HepG2 (cell line): ENCODE data around the gene MEGF11. TPM values are rescaled to one million over a fixed set of nuclear protein-coding genes. Genes with fewer than 3 reads are reported as not detected.

ENCODE experiments used
- ATAC-seq: fragments of 200-7000 bp; cut with Tn5 transposase; 3 replicates; pipeline ENCODE4 v1.9.1; 2020; ENCODE audit warnings: mild to moderate bottlenecking, moderate library complexity
- BruUV-seq: library from RNA; stranded (reverse); fragments of 400-500 nt; replicated peaks from 2 replicates; lab custom pipeline; 2021; lab: Mats Ljungman, UMichigan
- CTCF ChIA-PET: fragments of 300-600 bp; formaldehyde crosslinking; extraction: SDS; loops from one replicate; lab custom pipeline; 2021; ENCODE audit warnings: low total read pairs, inconsistent platforms, low intra/inter-chr PET ratio; lab: Yijun Ruan, JAX
- POLR2A ChIA-PET: fragments of 350-600 bp; sonication (Branson Sonifier 250); formaldehyde crosslinking; loops from one replicate; lab custom pipeline; 2020; ENCODE audit warnings: antibody characterized with exemption, inconsistent platforms; lab: Yijun Ruan, JAX
- DNase-seq: peaks from one replicate; pipeline ENCODE4 v3.0.0-alpha.2; 2015; ENCODE audit warnings: low spot score
- FAIRE-seq: peaks from 3 replicates; lab custom pipeline; 2011; peaks lifted over from hg19 to GRCh38; lab: Jason Lieb, UNC
- H2AFZ ChIP-seq: one replicate; pipeline ENCODE4 v1.6.1; 2011; ENCODE audit warnings: low read length, inconsistent platforms
- H3K27ac ChIP-seq: fragments of 300-600 bp; 3 replicates; pipeline ENCODE4 v1.8.0; 2011; ENCODE audit warnings: mixed run types, mild to moderate bottlenecking, mixed read lengths, low read length, inconsistent platforms; ENCODE audit not compliant: insufficient read depth; ENCODE audit errors: extremely low read length
- H3K27me3 ChIP-seq, 2 experiments: fragments of 200-600 bp in 1 of 2; 2 replicates in 1 of 2; 3 replicates in 1 of 2; pipeline versions ENCODE4 v1.6.0 to v1.8.0; 2011; ENCODE audit warnings: low read length in 2 of 2, mild to moderate bottlenecking in 2 of 2, moderate library complexity in 2 of 2, inconsistent platforms in 1 of 2; ENCODE audit not compliant: insufficient read depth in 2 of 2, control insufficient read depth in 1 of 2
- H3K36me3 ChIP-seq, 2 experiments: fragments of 200-600 bp in 1 of 2; replicated peaks in 1 of 2; 2 replicates in 1 of 2; 3 replicates in 1 of 2; pipeline versions ENCODE4 v1.5.1 to v1.8.0; 2011; ENCODE audit warnings: low read length in 2 of 2, inconsistent platforms in 1 of 2; ENCODE audit not compliant: insufficient read depth in 2 of 2, control insufficient read depth in 1 of 2
- H3K4me1 ChIP-seq: 2 replicates; pipeline ENCODE4 v1.5.1; 2012; ENCODE audit warnings: low read length, inconsistent platforms; ENCODE audit not compliant: insufficient read depth
- H3K4me2 ChIP-seq: 2 replicates; pipeline ENCODE4 v1.6.0; 2011; ENCODE audit warnings: low read depth, low read length, inconsistent platforms
- H3K4me3 ChIP-seq, 3 experiments: fragments of 200-600 bp in 1 of 3; sonication (generic), shearing (Covaris generic) in 1 of 3; replicated peaks in 1 of 3; 2 replicates each; pipeline ENCODE4 v1.5.1; 2011 to 2016; ENCODE audit warnings: low read length in 3 of 3, inconsistent platforms in 2 of 3, low read depth in 2 of 3, mild to moderate bottlenecking in 2 of 3, control low read depth in 1 of 3, mixed read lengths in 1 of 3; ENCODE audit not compliant: insufficient read depth in 1 of 3
- H3K79me2 ChIP-seq: one replicate; pipeline ENCODE4 v1.6.1; 2011; ENCODE audit warnings: low read length, inconsistent platforms; ENCODE audit not compliant: insufficient read depth
- H3K9ac ChIP-seq: 2 replicates; pipeline ENCODE4 v1.6.0; 2011; ENCODE audit warnings: mild to moderate bottlenecking, low read depth, low read length, inconsistent platforms; ENCODE audit not compliant: insufficient read depth
- H3K9me3 ChIP-seq: 2 replicates; pipeline ENCODE4 v1.5.1; 2012; ENCODE audit warnings: mild to moderate bottlenecking, low read length
- H4K20me1 ChIP-seq: 2 replicates; pipeline ENCODE4 v1.6.0; 2011; ENCODE audit warnings: inconsistent platforms, mild to moderate bottlenecking, low read length, moderate library complexity; ENCODE audit not compliant: insufficient read depth
- ATRX ChIP-seq: sonication (generic); formaldehyde crosslinking; IDR thresholded peaks from 2 replicates; pipeline ENCODE4 v1.4.0; 2020; ENCODE audit warnings: missing genetic modification reagents, borderline replicate concordance
- BCL6 ChIP-seq: IDR thresholded peaks from 2 replicates; pipeline ENCODE4 v1.6.1; 2016; ENCODE audit warnings: missing genetic modification reagents, missing compliant biosample characterization
- DMAP1 ChIP-seq: IDR thresholded peaks from 2 replicates; pipeline ENCODE4 v1.6.1; 2016
- ELF1 ChIP-seq: sonication (generic); formaldehyde crosslinking; IDR thresholded peaks from 2 replicates; pipeline ENCODE4 v1.4.0; 2020; ENCODE audit warnings: missing genetic modification reagents
- GTF3A ChIP-seq: sonication (generic); formaldehyde crosslinking; conservative IDR thresholded peaks from 2 replicates; pipeline ENCODE4 v1.4.0; 2020; ENCODE audit warnings: mild to moderate bottlenecking, missing genetic modification reagents
- KDM2A ChIP-seq: sonication (generic); formaldehyde crosslinking; IDR thresholded peaks from 2 replicates; pipeline ENCODE4 v1.4.0; 2020; ENCODE audit warnings: low read depth, missing genetic modification reagents, borderline replicate concordance
- KDM5B ChIP-seq: sonication (generic); formaldehyde crosslinking; IDR thresholded peaks from 2 replicates; pipeline ENCODE4 v1.4.0; 2020; ENCODE audit warnings: missing genetic modification reagents, mild to moderate bottlenecking, borderline replicate concordance
- MTA3 ChIP-seq: sonication (generic); formaldehyde crosslinking; IDR thresholded peaks from 2 replicates; pipeline ENCODE4 v1.4.0; 2020; ENCODE audit warnings: missing genetic modification reagents
- MTF1 ChIP-seq: sonication (generic); formaldehyde crosslinking; IDR thresholded peaks from 2 replicates; pipeline ENCODE4 v1.5.0; 2020; ENCODE audit warnings: missing genetic modification reagents
- MYNN ChIP-seq: sonication (generic); formaldehyde crosslinking; IDR thresholded peaks from 2 replicates; pipeline ENCODE4 v1.4.0; 2020; ENCODE audit warnings: mild to moderate bottlenecking, low read depth, missing genetic modification reagents
- POLR2G ChIP-seq: fragments of 200-400 bp; formaldehyde crosslinking; IDR thresholded peaks from 2 replicates; pipeline ENCODE4 v1.6.1; 2018; ENCODE audit warnings: mild to moderate bottlenecking, low read depth, low read length, moderate library complexity
- RORA ChIP-seq: sonication (generic); formaldehyde crosslinking; IDR thresholded peaks from 2 replicates; pipeline ENCODE4 v1.5.0; 2020; ENCODE audit warnings: mild to moderate bottlenecking, missing genetic modification reagents, moderate library complexity
- SATB2 ChIP-seq: sonication (generic); formaldehyde crosslinking; IDR thresholded peaks from 2 replicates; pipeline ENCODE4 v1.5.0; 2020; ENCODE audit warnings: missing genetic modification reagents
- TEAD2 ChIP-seq: sonication (generic); formaldehyde crosslinking; IDR thresholded peaks from 2 replicates; pipeline ENCODE4 v1.9.0; 2021; ENCODE audit warnings: missing genetic modification reagents
- ZBTB37 ChIP-seq: sonication (generic); formaldehyde crosslinking; IDR thresholded peaks from 2 replicates; pipeline ENCODE4 v1.4.0; 2020; ENCODE audit warnings: mild to moderate bottlenecking, missing genetic modification reagents
- ZNF136 ChIP-seq: sonication (generic); formaldehyde crosslinking; IDR thresholded peaks from 2 replicates; pipeline ENCODE4 v1.8.1; 2022; ENCODE audit warnings: low read depth, mild to moderate bottlenecking, moderate library complexity, missing genetic modification reagents
- ZNF160 ChIP-seq: sonication (generic); formaldehyde crosslinking; IDR thresholded peaks from 2 replicates; pipeline ENCODE4 v1.8.0; 2022; ENCODE audit warnings: mild to moderate bottlenecking, inconsistent platforms, missing genetic modification reagents
- ZNF224 ChIP-seq: sonication (generic); formaldehyde crosslinking; IDR thresholded peaks from 2 replicates; pipeline ENCODE4 v1.5.0; 2020; ENCODE audit warnings: mild to moderate bottlenecking, missing genetic modification reagents
- ZNF460 ChIP-seq: sonication (generic); formaldehyde crosslinking; IDR thresholded peaks from 2 replicates; pipeline ENCODE4 v1.5.1; 2020; ENCODE audit warnings: missing genetic modification reagents, mild to moderate bottlenecking, borderline replicate concordance
- ZNF629 ChIP-seq: sonication (generic); formaldehyde crosslinking; conservative IDR thresholded peaks from 2 replicates; pipeline ENCODE4 v1.5.0; 2020; ENCODE audit warnings: missing genetic modification reagents
- ZNF781 ChIP-seq: sonication (generic); formaldehyde crosslinking; IDR thresholded peaks from 2 replicates; pipeline ENCODE4 v1.5.1; 2020; ENCODE audit warnings: borderline replicate concordance, mild to moderate bottlenecking, missing genetic modification reagents; ENCODE audit errors: not compliant biosample characterization
- WGBS: methylation state at CpG from one replicate; pipeline ENCODE4 v1.1.6; 2017; ENCODE audit warnings: low lambda C conversion rate; 5-methylcytosine and 5-hydroxymethylcytosine counted together
- in situ Hi-C: cut with HindIII; loops from 2 replicates; pipeline ENCODE4 v1.10.0; 2017; ENCODE audit warnings: low pct_unique_long_range_greater_than_20kb; ENCODE audit not compliant: extremely low pct_ligation_motif_present
- intact Hi-C: fragments of 100-400 bp; cut with micrococcal nuclease; formaldehyde crosslinking; loops from one replicate; pipeline ENCODE4 v1.10.0; 2022; ENCODE audit not compliant: unreplicated experiment
- polyA plus RNA-seq, 8 experiments: library from polyadenylated mRNA; depleted of rRNA in 3 of 8; stranded (reverse) in 7 of 8; unstranded in 1 of 8; fragments of >200 nt; fragmentation: Illumina TruSeq in 4 of 8; extraction: Trizol in 4 of 8; gene quantifications; 2 replicates each; pipeline versions ENCODE4 v1.2.1 to v1.2.3, GENCODE V29; 2011 to 2016; ENCODE audit warnings: low read depth in 4 of 8, missing spikeins in 1 of 8, mixed read lengths in 1 of 8; ENCODE audit not compliant: insufficient read depth in 1 of 8
- total RNA-seq, 5 experiments: library from RNA; depleted of rRNA; stranded (reverse); fragments of >200 nt; fragmentation: Illumina TruSeq; extraction: Trizol; gene quantifications; 2 replicates each; pipeline ENCODE4 v1.2.3, GENCODE V29; 2016; ENCODE audit warnings: low read depth in 1 of 5

MEGF11 gene
- total and polyA plus RNA-seq, 2 of the 13 experiments (the other 11 are each of a cell fraction or from before 2014, with no cell fraction given): not detected

- in situ Hi-C loops: no loop called here
- CTCF ChIA-PET: no interaction called here
These were observed 25.1 kb upstream of the MEGF11 start for GRCh38 chr15:66278671-66279070.

GRCh38 chr15:66278056-66278455 lies 24.5 kb upstream of the MEGF11 start:
- no peak overlapping the region for H3K9ac ChIP-seq
- H2AFZ ChIP-seq: no peak overlapping the region
- CTCF ChIA-PET: no interaction called here
- no peaks in the 10 kb centered on the region for H3K9me3 ChIP-seq
- DNase-seq (no peak), ATAC-seq (no peak), FAIRE-seq (no peak)
- intact Hi-C loops (no loop called here), in situ Hi-C loops (no loop called here)
- no peak overlapping the region for H3K27ac ChIP-seq
- no TSS peak for BruUV-seq
- 60% methylated on average over 6 of the region's 6 CpGs for WGBS
- TF ChIP-seq KDM5B (CRISPR knock-in tag): no peak
- no peak for TF ChIP-seq TEAD2
- TF ChIP-seq ZNF460 (CRISPR knock-in tag): no peak
- no peak for TF ChIP-seq DMAP1
- no peak for TF ChIP-seq KDM2A
- TF ChIP-seq RORA (CRISPR knock-in tag): no peak
- no peak for TF ChIP-seq SATB2 (CRISPR knock-in tag)
- no peak for TF ChIP-seq MTF1 (CRISPR knock-in tag)
- no peak for TF ChIP-seq ZBTB37 (CRISPR knock-in tag)
- TF ChIP-seq MYNN (CRISPR knock-in tag): no peak
- TF ChIP-seq ZNF136 (CRISPR knock-in tag): no peak
- no peak for TF ChIP-seq ATRX (CRISPR knock-in tag)
- no peak for TF ChIP-seq POLR2G
- TF ChIP-seq BCL6 (CRISPR knock-in tag): no peak
- no peaks in the 10 kb centered on the region for H4K20me1 ChIP-seq
- no peaks in the 10 kb centered on the region for H3K79me2 ChIP-seq
- H3K36me3 ChIP-seq: no peaks in the 10 kb centered on the region
- POLR2A ChIA-PET: no interaction called here
- no peak overlapping the region for H3K4me2 ChIP-seq
- no peaks in the 10 kb centered on the region for H3K4me1 ChIP-seq
- H3K4me3 ChIP-seq: no peak overlapping the region
- peaks cover 0 to 15% of the 10 kb centered on the region in 2 experiments; a peak in 3 of 5 replicates for H3K27me3 ChIP-seq

More at GRCh38 chr15:66278671-66279070, 25.1 kb upstream of the MEGF11 start:
- WGBS: 34% methylated on average over 4 of the region's 6 CpGs
- Histone ChIP-seq H3K27ac (no peak overlapping the region), H3K36me3 (no peaks in the 10 kb centered on the region), H3K79me2 (no peaks in the 10 kb centered on the region), H3K27me3 (peaks cover 0 to 15% of the 10 kb centered on the region in 2 experiments; a peak in 3 of 5 replicates), H3K9ac (no peak overlapping the region), H3K4me1 (no peaks in the 10 kb centered on the region), H3K4me2 (no peak overlapping the region)
- no TSS peak for BruUV-seq
- FAIRE-seq (no peak), DNase-seq (no peak)
- intact Hi-C loops: no loop called here
- POLR2A ChIA-PET: no interaction called here
- TF ChIP-seq GTF3A (CRISPR knock-in tag): no peak
- TF ChIP-seq MTA3: no peak
- no peak for TF ChIP-seq ZNF629 (CRISPR knock-in tag)
- TF ChIP-seq ZNF224: no peak
- TF ChIP-seq ZNF160 (CRISPR knock-in tag): no peak
- TF ChIP-seq ZNF781 (CRISPR knock-in tag): no peak
- no peak for TF ChIP-seq ELF1
- TF ChIP-seq, all 625 proteins: peak for 0
- no peaks in the 10 kb centered on the region for H4K20me1 ChIP-seq
- no peak overlapping the region for H3K4me3 ChIP-seq
- no peaks in the 10 kb centered on the region for H3K9me3 ChIP-seq
- ATAC-seq: no peak
- no peak overlapping the region for H2AFZ ChIP-seq
